Caco-2 (cell line): ENCODE measurements around the gene TNPO3. TPM values are rescaled to one million over a fixed set of nuclear protein-coding genes. Genes with fewer than 3 reads are reported as not detected.

ENCODE experiments used
- BruUV-seq: library from RNA; stranded (reverse); fragments of 400-500 nt; replicated peaks from 2 replicates; lab custom pipeline; 2021; lab: Mats Ljungman, UMichigan
- CTCF ChIA-PET: fragments of 300-600 bp; sonication (Branson Sonifier 250); formaldehyde crosslinking; loops from one replicate; lab custom pipeline; 2022; ENCODE audit warnings: antibody characterized with exemption; lab: Charles Lee
- POLR2A ChIA-PET: fragments of 300-600 bp; sonication (Branson Sonifier 250); formaldehyde crosslinking; loops from one replicate; lab custom pipeline; 2022; ENCODE audit warnings: antibody characterized with exemption; lab: Charles Lee
- DNase-seq, 2 experiments: peaks; one replicate each; pipeline versions ENCODE4 v3.0.0 to v3.0.0-alpha.2; 2020 to 2022
- H3K27me3 ChIP-seq: replicated peaks from 2 replicates; pipeline ENCODE4 v1.6.0; 2011; ENCODE audit warnings: low read length; ENCODE audit not compliant: control insufficient read depth, insufficient read depth
- H3K36me3 ChIP-seq: 2 replicates; pipeline ENCODE4 v1.5.1; 2011; ENCODE audit warnings: low read length; ENCODE audit not compliant: control insufficient read depth, insufficient read depth
- H3K4me1 ChIP-seq: fragments of 250-450 bp; sonication (Bioruptor Pico); 2 replicates; pipeline ENCODE4 v1.5.1; 2020; ENCODE audit warnings: mild to moderate bottlenecking
- H3K4me3 ChIP-seq: 2 replicates; pipeline ENCODE4 v1.5.1; 2011; ENCODE audit warnings: low read depth, mild to moderate bottlenecking, control low read depth, low read length
- H3K9me3 ChIP-seq: fragments of 250-450 bp; sonication (Bioruptor Pico); 2 replicates; pipeline ENCODE4 v1.5.1; 2020; ENCODE audit warnings: mild to moderate bottlenecking, moderate library complexity
- H3K27ac Mint-ChIP-seq: one replicate; pipeline ENCODE4 v1.8.0; 2022; ENCODE audit warnings: mixed read lengths; ENCODE audit not compliant: unreplicated experiment
- H3K27me3 Mint-ChIP-seq: one replicate; pipeline ENCODE4 v1.8.0; 2022; ENCODE audit warnings: mixed read lengths; ENCODE audit not compliant: insufficient read depth, unreplicated experiment
- H3K36me3 Mint-ChIP-seq: one replicate; pipeline ENCODE4 v1.8.0; 2022; ENCODE audit warnings: mild to moderate bottlenecking, mixed read lengths; ENCODE audit not compliant: insufficient read depth, unreplicated experiment
- H3K4me1 Mint-ChIP-seq: one replicate; pipeline ENCODE4 v1.8.0; 2022; ENCODE audit warnings: low read depth, mixed read lengths; ENCODE audit not compliant: unreplicated experiment
- H3K4me3 Mint-ChIP-seq: one replicate; pipeline ENCODE4 v1.8.0; 2022; ENCODE audit warnings: mild to moderate bottlenecking, moderate library complexity, mixed read lengths; ENCODE audit not compliant: unreplicated experiment
- H3K9me3 Mint-ChIP-seq: one replicate; pipeline ENCODE4 v1.8.0; 2022; ENCODE audit warnings: mixed read lengths; ENCODE audit not compliant: unreplicated experiment
- CTCF ChIP-seq, 2 experiments: fragments of 200-600 bp in 1 of 2; IDR thresholded peaks; 1 replicate in 1 of 2; 2 replicates in 1 of 2; pipeline versions ENCODE4 v1.5.1 to v1.8.0; 2011 to 2022; ENCODE audit warnings: antibody characterized with exemption in 1 of 2, control low read depth in 1 of 2, inconsistent platforms in 1 of 2, low read depth in 1 of 2, low read length in 1 of 2, mild to moderate bottlenecking in 1 of 2, moderate library complexity in 1 of 2; ENCODE audit not compliant: insufficient read depth in 1 of 2, severe bottlenecking in 1 of 2, unreplicated experiment in 1 of 2
- intact Hi-C: fragments of 100-400 bp; cut with micrococcal nuclease; formaldehyde crosslinking; loops from one replicate; pipeline ENCODE4 v1.10.0; 2022; ENCODE audit not compliant: unreplicated experiment
- total RNA-seq: library from RNA; stranded (reverse); gene quantifications from 2 replicates; pipeline ENCODE4 v1.2.3, GENCODE V29; 2022

TNPO3 gene
- total RNA-seq, 1 experiment from 2014 or later = 59.8 TPM

GRCh38 chr7:128916643-128916915 is 138.3 kb downstream of the TNPO3 start:
- no peak for TF ChIP-seq CTCF (IDR thresholded peaks at IDR 0.05; ENCODE audit: insufficient read depth in 1 of 2, low read depth in 1 of 2, low read length in 1 of 2, severe bottlenecking in 1 of 2, unreplicated experiment in 1 of 2)
- intact Hi-C loops = no loop called here
- no peaks in the 10 kb centered on the region for H3K9me3 Mint-ChIP-seq
- peaks cover 7% of the 10 kb centered on the region for H3K4me1 Mint-ChIP-seq
- H3K27me3 ChIP-seq = no peaks in the 10 kb centered on the region; the same call in 1 of the 2 replicates
- no peak overlapping the region for H3K4me3 Mint-ChIP-seq
- CTCF ChIA-PET = interaction anchor here (0.5 kb wide), 1 partner anchor 198 kb away, joined by 3 read pairs; no protein-coding TSS in a partner anchor
- DNase-seq = no peak
- no peaks in the 10 kb centered on the region for H3K36me3 ChIP-seq
- no peaks in the 10 kb centered on the region for H3K36me3 Mint-ChIP-seq
- H3K4me1 ChIP-seq = no peaks in the 10 kb centered on the region
- H3K27me3 Mint-ChIP-seq = peaks cover 11% of the 10 kb centered on the region
- H3K27ac Mint-ChIP-seq = no peak overlapping the region
- H3K9me3 ChIP-seq = no peaks in the 10 kb centered on the region
- H3K4me3 ChIP-seq = no peak overlapping the region
- POLR2A ChIA-PET = no interaction called here
- no TSS peak for BruUV-seq

DNA sequence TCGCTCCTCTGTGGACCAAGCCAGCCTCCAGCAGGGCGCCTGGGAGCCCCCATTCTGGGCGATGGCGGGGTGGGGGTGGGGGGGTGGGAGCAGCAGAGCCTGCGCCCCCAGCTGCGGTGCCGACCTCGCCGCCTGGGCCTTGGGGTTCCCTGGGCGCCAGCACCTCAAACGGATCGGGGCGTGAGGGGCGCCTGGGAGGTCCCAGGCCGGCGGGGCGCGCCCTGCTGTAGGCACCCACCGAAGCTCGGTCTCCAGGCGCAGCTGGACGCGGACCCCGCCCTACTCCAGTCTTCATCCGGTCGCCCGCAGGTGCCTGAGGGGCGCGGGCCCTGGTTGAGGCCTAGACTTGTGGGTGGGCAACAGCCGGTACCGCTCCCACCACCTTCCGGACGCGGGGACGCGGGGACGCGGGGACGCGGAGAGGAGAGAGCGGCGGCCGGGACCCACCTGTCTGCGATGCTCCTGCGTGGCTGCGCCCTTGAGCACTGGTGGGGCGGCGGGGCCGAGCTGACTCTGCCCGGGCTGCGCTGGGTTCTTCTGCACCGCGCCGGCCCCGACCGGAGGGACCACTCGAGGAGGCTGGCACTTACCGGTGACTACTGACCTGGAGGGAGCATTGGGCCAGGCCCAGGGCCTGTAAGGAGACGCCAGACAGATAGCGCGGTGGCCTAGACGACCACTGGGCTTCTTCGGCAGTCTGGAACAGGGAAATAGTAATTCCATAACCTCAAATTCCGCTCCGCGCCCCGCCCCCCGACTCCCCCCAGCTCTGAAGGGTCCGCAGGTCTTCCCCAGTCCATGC is 138.9 kb downstream of the TNPO3 start:
- Histone ChIP-seq H3K9me3 (no peaks in the 10 kb centered on the region), H3K27me3 (no peaks in the 10 kb centered on the region; the same call in 1 of the 2 replicates), H3K4me3 (no peak overlapping the region), H3K4me1 (no peaks in the 10 kb centered on the region), H3K36me3 (no peaks in the 10 kb centered on the region)
- Mint-ChIP-seq H3K27me3 (peaks cover 11% of the 10 kb centered on the region), H3K27ac (no peak overlapping the region), H3K9me3 (no peaks in the 10 kb centered on the region), H3K4me3 (no peak overlapping the region), H3K4me1 (peaks cover 11% of the 10 kb centered on the region), H3K36me3 (no peaks in the 10 kb centered on the region)
- no TSS peak for BruUV-seq
- peak in 1 of 2 experiments; percentile 23 for DNase-seq
- TF ChIP-seq CTCF (IDR thresholded peaks at IDR 0.05; ENCODE audit: insufficient read depth in 1 of 2, low read depth in 1 of 2, low read length in 1 of 2, severe bottlenecking in 1 of 2, unreplicated experiment in 1 of 2) = no peak
- CTCF ChIA-PET = interaction anchor here (0.5 kb wide), 1 partner anchor 199 kb away, joined by 3 read pairs; no protein-coding TSS in a partner anchor
- intact Hi-C loops = no loop called here
- POLR2A ChIA-PET = no interaction called here

GRCh38 chr7:128915271-128915819 is 139.6 kb downstream of the TNPO3 start:
- peak in 1 of 2 experiments; percentile 16 for DNase-seq
- Histone ChIP-seq H3K36me3 (no peaks in the 10 kb centered on the region), H3K4me1 (no peaks in the 10 kb centered on the region), H3K27me3 (no peaks in the 10 kb centered on the region; the same call in 1 of the 2 replicates), H3K9me3 (no peaks in the 10 kb centered on the region), H3K4me3 (no peak overlapping the region)
- Mint-ChIP-seq H3K27me3 (peaks cover 4% of the 10 kb centered on the region), H3K36me3 (no peaks in the 10 kb centered on the region), H3K9me3 (no peaks in the 10 kb centered on the region), H3K27ac (no peak overlapping the region), H3K4me3 (no peak overlapping the region), H3K4me1 (peaks cover 7% of the 10 kb centered on the region)
- CTCF ChIA-PET = no interaction called here
- no peak for TF ChIP-seq CTCF (IDR thresholded peaks at IDR 0.05; ENCODE audit: insufficient read depth in 1 of 2, low read depth in 1 of 2, low read length in 1 of 2, severe bottlenecking in 1 of 2, unreplicated experiment in 1 of 2)
- no TSS peak for BruUV-seq
- POLR2A ChIA-PET = no interaction called here
- intact Hi-C loops = no loop called here
